Mesendoderm (in vitro differentiated cells): ENCODE measurements around the gene NES.

Source experiments
- DNase-seq: peaks from one replicate; pipeline ENCODE4 v3.0.0; 2013
- H2AK5ac ChIP-seq: 2 replicates; pipeline ENCODE4 v1.6.1; 2013; ENCODE audit warnings: low read length, inconsistent platforms
- H2BK120ac ChIP-seq: 2 replicates; pipeline ENCODE4 v1.6.1; 2013; ENCODE audit warnings: low read depth, mild to moderate bottlenecking, low read length, moderate library complexity, mixed read lengths
- H2BK15ac ChIP-seq: replicated peaks from 2 replicates; pipeline ENCODE4 v1.6.1; 2013; ENCODE audit warnings: low read depth, mild to moderate bottlenecking, moderate library complexity
- H2BK5ac ChIP-seq: 2 replicates; pipeline ENCODE4 v1.6.1; 2013; ENCODE audit warnings: low read length, inconsistent platforms
- H3K18ac ChIP-seq: 2 replicates; pipeline ENCODE4 v1.6.1; 2013; ENCODE audit warnings: mild to moderate bottlenecking, low read length, mixed read lengths
- H3K23ac ChIP-seq: one replicate; pipeline ENCODE4 v1.6.1; 2013; ENCODE audit warnings: low read length
- H3K27ac ChIP-seq: 2 replicates; pipeline ENCODE4 v1.5.1; 2013; ENCODE audit warnings: low read depth, mild to moderate bottlenecking, inconsistent platforms, low read length, moderate library complexity
- H3K27me3 ChIP-seq: 2 replicates; pipeline ENCODE4 v1.6.1; 2013; ENCODE audit warnings: low read length, control low read depth, mild to moderate bottlenecking, inconsistent platforms; ENCODE audit not compliant: insufficient read depth, poor library complexity
- H3K36me3 ChIP-seq: 2 replicates; pipeline ENCODE4 v1.6.1; 2013; ENCODE audit warnings: low read length, inconsistent platforms; ENCODE audit not compliant: control insufficient read depth, insufficient read depth
- H3K4ac ChIP-seq: one replicate; pipeline ENCODE4 v1.6.1; 2013; ENCODE audit warnings: low read depth, mild to moderate bottlenecking, low read length, moderate library complexity
- H3K4me1 ChIP-seq: 2 replicates; pipeline ENCODE4 v1.6.1; 2013; ENCODE audit warnings: low read depth, low read length, inconsistent platforms; ENCODE audit not compliant: control insufficient read depth
- H3K4me2 ChIP-seq: 2 replicates; pipeline ENCODE4 v1.6.1; 2013; ENCODE audit warnings: low read length
- H3K4me3 ChIP-seq: 2 replicates; pipeline ENCODE4 v1.5.1; 2013; ENCODE audit warnings: mild to moderate bottlenecking, low read length
- H3K56ac ChIP-seq: one replicate; pipeline ENCODE4 v1.6.1; 2013; ENCODE audit warnings: low read length
- H3K79me1 ChIP-seq: 2 replicates; pipeline ENCODE4 v1.6.1; 2013; ENCODE audit warnings: low read length, inconsistent platforms
- H3K79me2 ChIP-seq: 2 replicates; pipeline ENCODE4 v1.6.1; 2013; ENCODE audit warnings: mild to moderate bottlenecking, low read length; ENCODE audit not compliant: control insufficient read depth, insufficient read depth
- H3K9ac ChIP-seq: 2 replicates; pipeline ENCODE4 v1.6.1; 2013; ENCODE audit warnings: low read length, inconsistent platforms
- H4K5ac ChIP-seq: one replicate; pipeline ENCODE4 v1.6.1; 2013; ENCODE audit warnings: low read length
- H4K8ac ChIP-seq: one replicate; pipeline ENCODE4 v1.6.1; 2013; ENCODE audit warnings: low read depth, mild to moderate bottlenecking, control low read depth, low read length, moderate library complexity
- WGBS: extraction: QIAGEN DNeasy Blood & Tissue Kit; methylation state at CpG from one replicate; pipeline ENCODE4 v1.1.7; 2013; ENCODE audit warnings: low lambda C conversion rate, missing lambda C conversion rate; ENCODE audit not compliant: insufficient coverage; ENCODE audit errors: extremely low coverage; 5-methylcytosine and 5-hydroxymethylcytosine counted together

NES gene

DNA sequence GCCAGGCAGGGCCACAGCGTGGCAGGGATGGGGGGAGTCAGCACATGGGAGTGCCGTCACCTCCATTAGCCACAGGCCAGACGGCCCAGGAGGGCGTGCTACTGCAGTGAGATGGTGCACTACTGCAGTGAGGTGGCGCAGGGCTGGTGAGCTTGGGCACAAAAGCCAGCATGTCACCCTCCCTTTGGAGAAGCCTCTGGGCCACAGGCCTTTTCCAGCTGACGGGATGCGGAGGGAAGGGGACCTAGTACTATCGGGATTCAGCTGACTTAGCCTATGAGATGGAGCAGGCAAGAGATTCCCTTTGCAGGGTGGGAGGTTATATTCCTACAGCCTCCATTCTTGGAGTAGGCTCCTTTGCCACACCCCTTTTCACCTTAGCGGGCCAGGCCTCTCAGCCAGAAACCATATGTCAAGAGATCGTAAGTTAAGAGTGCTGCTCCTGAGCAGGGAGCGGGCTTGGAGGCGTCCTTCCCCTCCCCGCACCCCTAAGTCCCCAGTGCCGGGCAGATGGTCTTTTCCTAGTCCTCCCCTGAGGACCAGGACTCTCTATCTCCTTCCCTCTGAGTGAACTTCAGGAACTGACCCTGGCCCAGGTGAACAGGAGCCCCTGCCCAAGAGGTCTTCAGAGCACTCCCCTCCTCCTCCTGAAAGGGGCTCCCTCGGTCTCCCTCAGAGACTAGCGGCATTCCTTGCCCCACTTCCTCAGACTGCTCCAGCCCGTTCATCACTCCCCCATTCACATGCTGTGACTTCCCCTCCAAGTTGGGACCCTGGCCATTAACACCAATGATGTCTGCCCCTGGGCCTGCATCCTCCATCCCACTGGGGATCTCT is 8.2 kb downstream of the NES start:
- Histone ChIP-seq H3K79me2 (peaks cover 4% of the 10 kb centered on the region), H3K27ac (peak overlapping the region; percentile 76), H3K36me3 (peaks cover 7% of the 10 kb centered on the region), H3K56ac (peak overlapping the region; percentile 39), H3K27me3 (no peaks in the 10 kb centered on the region), H3K4me3 (no peak overlapping the region), H2BK5ac (peak overlapping the region; percentile 21), H2AK5ac (no peak overlapping the region), H4K8ac (no peak overlapping the region), H4K5ac (no peak overlapping the region), H2BK15ac (no peak overlapping the region), H3K4me1 (peaks cover 21% of the 10 kb centered on the region), H3K4ac (no peak overlapping the region), H3K4me2 (no peak overlapping the region), H2BK120ac (no peak overlapping the region), H3K79me1 (peaks cover 6% of the 10 kb centered on the region), H3K9ac (peak overlapping the region; percentile 56), H3K23ac (no peak overlapping the region), H3K18ac (no peak overlapping the region)
- no CpG with 5 or more reads among the region's 17 CpGs for WGBS
- DNase-seq = peak; percentile 96

DNA sequence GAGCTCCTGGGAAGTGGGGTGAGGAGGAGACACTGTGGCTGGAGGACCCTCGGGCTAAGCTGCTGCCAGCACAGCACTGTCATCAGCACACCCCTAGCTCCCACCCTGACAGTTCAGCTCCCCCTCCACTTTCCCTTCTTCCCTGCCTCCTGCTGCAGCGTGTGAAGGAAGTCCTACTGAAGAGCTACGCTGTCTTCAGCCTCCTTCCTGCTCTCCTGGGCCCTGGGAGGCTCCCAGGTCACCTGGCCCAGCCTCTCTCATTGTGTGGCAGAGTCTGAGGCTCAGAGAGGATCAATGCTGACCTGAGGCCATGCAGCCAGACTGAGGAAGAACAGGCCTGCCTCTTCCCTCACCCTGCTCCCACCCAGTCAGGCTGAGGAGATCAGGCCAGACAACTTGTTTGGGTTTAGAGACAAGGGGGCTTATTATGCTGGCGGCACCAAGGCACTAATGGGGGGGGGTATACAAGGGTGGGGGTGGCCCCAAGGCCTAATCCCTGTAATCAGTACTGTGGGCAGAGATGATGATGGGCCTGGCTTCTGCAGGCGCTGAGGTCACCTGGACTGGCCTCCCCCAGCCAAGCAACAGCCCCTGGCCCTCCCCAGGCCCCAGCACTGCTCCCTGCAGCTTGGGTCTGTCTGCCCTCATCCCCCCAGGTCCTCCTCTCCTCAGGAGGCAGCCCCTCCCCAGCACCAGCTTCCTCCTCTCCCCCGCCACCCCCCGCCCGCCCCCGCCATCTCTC is 9.1 kb downstream of the NES start:
- H4K5ac ChIP-seq = no peak overlapping the region
- no peak overlapping the region for H2BK15ac ChIP-seq
- H3K4me1 ChIP-seq = peaks cover 25% of the 10 kb centered on the region

DNA sequence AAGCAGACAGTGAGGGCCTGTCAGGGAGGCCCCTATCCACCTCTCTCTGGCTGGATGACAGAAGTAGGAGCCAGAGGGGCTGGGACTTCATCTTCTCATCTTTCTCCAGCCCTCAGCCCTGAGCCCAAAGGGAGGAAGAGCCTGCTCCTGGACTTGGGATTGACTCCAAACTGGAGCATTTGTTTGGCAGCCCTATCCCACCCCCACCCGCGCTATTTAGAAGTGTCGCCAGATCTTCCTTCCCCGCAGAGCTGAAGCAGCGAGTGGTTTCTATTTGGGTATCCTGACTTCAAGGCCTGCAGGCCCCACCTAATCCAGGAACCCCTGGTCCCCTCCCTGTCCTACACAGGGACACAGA is 9.6 kb downstream of the NES start:
- no peak overlapping the region for H2BK15ac ChIP-seq
- peak overlapping the region; percentile 58 for H3K27ac ChIP-seq
- H3K4ac ChIP-seq = no peak overlapping the region
- H3K79me2 ChIP-seq = no peaks in the 10 kb centered on the region
- H2AK5ac ChIP-seq = peak overlapping the region; percentile 61
- no peak overlapping the region for H3K4me2 ChIP-seq
- H2BK5ac ChIP-seq = peak overlapping the region; percentile 47
- peak overlapping the region; percentile 84 for H3K56ac ChIP-seq
- H3K18ac ChIP-seq = no peak overlapping the region
- peak overlapping the region; percentile 86 for H3K23ac ChIP-seq
- H3K4me3 ChIP-seq = no peak overlapping the region
- no peaks in the 10 kb centered on the region for H3K27me3 ChIP-seq
- H2BK120ac ChIP-seq = no peak overlapping the region
- peaks cover 5% of the 10 kb centered on the region for H3K79me1 ChIP-seq
- H3K4me1 ChIP-seq = peaks cover 25% of the 10 kb centered on the region
- no peak for DNase-seq
- H4K8ac ChIP-seq = no peak overlapping the region
- H3K9ac ChIP-seq = peak overlapping the region; percentile 58
- WGBS = no CpG with 5 or more reads among the region's 5 CpGs
- H3K36me3 ChIP-seq = peaks cover 3% of the 10 kb centered on the region
- no peak overlapping the region for H4K5ac ChIP-seq

More for the DNA sequence above, 9.1 kb downstream of the NES start:
- WGBS = no CpG with 5 or more reads among the region's 9 CpGs
- no peak overlapping the region for H3K4ac ChIP-seq
- H2BK5ac ChIP-seq = peak overlapping the region; percentile 47
- peak overlapping the region; percentile 61 for H2AK5ac ChIP-seq
- H3K4me2 ChIP-seq = no peak overlapping the region
- H3K9ac ChIP-seq = peak overlapping the region; percentile 58
- peak overlapping the region; percentile 86 for H3K23ac ChIP-seq
- H4K8ac ChIP-seq = no peak overlapping the region
- no peak overlapping the region for H2BK120ac ChIP-seq
- H3K18ac ChIP-seq = no peak overlapping the region
- H3K79me1 ChIP-seq = peaks cover 6% of the 10 kb centered on the region
- DNase-seq = peak; percentile 95
- H3K56ac ChIP-seq = peak overlapping the region; percentile 84
- peaks cover 2% of the 10 kb centered on the region for H3K79me2 ChIP-seq
- no peak overlapping the region for H3K4me3 ChIP-seq
- peaks cover 7% of the 10 kb centered on the region for H3K36me3 ChIP-seq
- H3K27me3 ChIP-seq = no peaks in the 10 kb centered on the region
- H3K27ac ChIP-seq = peak overlapping the region; percentile 58

DNA sequence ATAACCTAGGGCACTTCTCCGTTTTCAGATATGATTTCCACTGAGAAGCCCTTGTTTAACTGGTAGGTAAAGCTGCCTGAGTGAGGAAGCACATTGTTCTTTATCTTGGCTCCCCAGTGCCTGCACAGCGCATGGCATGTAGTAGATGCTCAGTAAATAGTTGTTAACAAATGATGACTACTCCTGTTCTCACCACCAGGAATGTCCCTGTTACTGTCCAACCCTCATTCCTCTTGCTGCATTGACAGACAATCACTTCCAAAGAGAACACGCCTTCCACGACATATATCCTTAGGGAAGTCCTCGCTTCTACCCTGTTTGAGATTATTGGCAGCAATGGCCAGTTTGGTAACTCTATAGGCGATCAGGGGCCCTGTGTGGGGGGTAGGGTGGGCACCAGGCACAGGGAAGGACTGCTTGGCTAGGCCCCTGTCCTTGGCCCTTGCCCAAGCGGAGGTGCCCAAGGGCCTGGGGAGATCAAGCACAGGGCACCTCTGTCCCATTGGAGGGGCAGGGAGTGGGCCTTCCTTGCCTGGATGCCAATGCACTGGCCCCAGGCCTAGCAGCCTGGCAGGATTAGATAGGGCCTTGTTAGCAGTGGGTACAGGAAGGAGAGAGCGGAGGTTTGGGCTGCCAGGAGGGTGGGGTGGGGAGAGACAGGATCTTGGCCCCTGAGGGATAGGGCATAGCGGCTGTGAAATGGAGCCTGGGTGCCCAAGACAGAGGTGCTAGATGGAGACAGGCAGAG is 10.2 kb downstream of the NES start:
- H2AK5ac ChIP-seq = no peak overlapping the region
- no peak overlapping the region for H3K18ac ChIP-seq
- WGBS = no CpG with 5 or more reads among the region's 9 CpGs
- H3K4me3 ChIP-seq = no peak overlapping the region
- H3K36me3 ChIP-seq = peaks cover 2% of the 10 kb centered on the region
- H2BK5ac ChIP-seq = no peak overlapping the region
- no peak overlapping the region for H4K5ac ChIP-seq
- H3K27ac ChIP-seq = peak overlapping the region; percentile 58
- peaks cover 4% of the 10 kb centered on the region for H3K79me1 ChIP-seq
- H2BK120ac ChIP-seq = no peak overlapping the region
- H3K9ac ChIP-seq = peak overlapping the region; percentile 58
- no peak overlapping the region for H2BK15ac ChIP-seq
- H4K8ac ChIP-seq = no peak overlapping the region
- H3K27me3 ChIP-seq = no peaks in the 10 kb centered on the region
- DNase-seq = peak; percentile 77
- peaks cover 27% of the 10 kb centered on the region for H3K4me1 ChIP-seq
- peak overlapping the region; percentile 40 for H3K4ac ChIP-seq
- peak overlapping the region; percentile 84 for H3K56ac ChIP-seq
- H3K23ac ChIP-seq = no peak overlapping the region
- H3K79me2 ChIP-seq = no peaks in the 10 kb centered on the region
- no peak overlapping the region for H3K4me2 ChIP-seq

DNA sequence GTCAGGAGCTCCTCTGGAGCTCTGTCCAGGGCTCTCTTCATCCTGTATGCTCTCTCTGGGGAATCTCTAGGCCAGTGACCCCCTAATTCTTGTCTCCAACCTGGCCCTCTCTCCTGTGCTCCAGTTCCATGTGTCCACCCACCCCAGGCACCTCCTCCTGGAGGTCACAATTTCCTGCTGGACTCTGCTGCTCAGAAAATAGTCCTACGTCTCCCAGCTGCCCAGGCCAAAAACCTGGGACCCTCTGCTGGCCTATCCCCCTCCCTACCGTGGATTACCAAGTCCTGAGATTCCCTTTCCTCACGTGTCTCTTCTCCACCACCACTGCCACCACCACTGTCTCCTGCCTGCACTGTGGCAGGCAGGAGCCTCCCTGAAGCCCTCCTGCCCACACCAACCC is 11.7 kb downstream of the NES start:
- H3K4me3 ChIP-seq = no peak overlapping the region
- H4K8ac ChIP-seq = no peak overlapping the region
- H3K9ac ChIP-seq = peak overlapping the region; percentile 44
- no peak for DNase-seq
- H3K4me2 ChIP-seq = no peak overlapping the region
- H3K79me1 ChIP-seq = no peaks in the 10 kb centered on the region
- peak overlapping the region; percentile 74 for H3K27ac ChIP-seq
- H3K27me3 ChIP-seq = no peaks in the 10 kb centered on the region
- H3K4ac ChIP-seq = peak overlapping the region; percentile 5
- H4K5ac ChIP-seq = no peak overlapping the region
- no peak overlapping the region for H3K23ac ChIP-seq
- H2BK5ac ChIP-seq = peak overlapping the region; percentile 25
- H2BK15ac ChIP-seq = no peak overlapping the region
- H3K4me1 ChIP-seq = peaks cover 25% of the 10 kb centered on the region
- H3K36me3 ChIP-seq = no peaks in the 10 kb centered on the region
- H3K18ac ChIP-seq = peak overlapping the region; percentile 42
- peak overlapping the region; percentile 18 for H2BK120ac ChIP-seq
- no peaks in the 10 kb centered on the region for H3K79me2 ChIP-seq
- H3K56ac ChIP-seq = peak overlapping the region; percentile 64
- WGBS = no CpG with 5 or more reads among the region's 3 CpGs
- peak overlapping the region; percentile 61 for H2AK5ac ChIP-seq
